ENCODE results near the gene MRM3.

DNA sequence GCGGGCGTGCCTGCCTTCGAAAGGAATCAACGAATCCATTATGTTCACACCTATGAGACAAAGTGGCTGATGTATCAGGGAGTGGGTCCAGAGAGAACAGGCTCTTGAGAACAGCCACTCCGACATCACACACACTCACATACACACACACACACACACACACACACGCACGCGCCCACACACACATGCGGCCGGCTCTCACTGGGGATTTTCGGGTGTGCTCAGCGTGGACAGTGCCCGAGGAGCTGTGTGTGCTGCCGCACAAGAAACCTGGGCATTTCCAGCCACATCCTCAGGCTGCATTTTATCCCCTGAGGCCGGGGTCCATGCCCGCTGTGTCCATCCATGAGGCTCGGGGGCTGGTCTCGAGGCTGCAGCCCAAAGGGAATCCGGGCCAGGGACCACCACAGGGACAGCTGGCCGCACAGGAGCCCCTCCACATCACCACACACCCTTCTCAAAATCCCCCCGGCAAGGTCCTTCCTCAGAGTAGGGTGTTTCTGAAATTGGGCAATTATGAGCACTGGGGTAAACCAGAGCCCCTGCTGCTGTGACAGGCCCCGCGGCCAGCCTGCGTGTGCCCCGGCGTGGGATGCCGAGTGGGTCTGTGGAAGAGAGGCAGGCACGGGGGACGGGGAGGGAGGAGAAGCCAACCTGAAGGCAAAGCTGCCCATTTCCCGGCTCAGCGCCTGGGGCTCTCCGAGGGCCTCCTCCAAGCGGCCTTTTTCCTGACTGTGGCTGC is 24.8 kb downstream of the MRM3 start:
- TF ChIP-seq POLR2A (IDR thresholded peaks at IDR 0.05; ENCODE audit: low read depth, low read length): no peak
- TF ChIP-seq, protein P1, sequence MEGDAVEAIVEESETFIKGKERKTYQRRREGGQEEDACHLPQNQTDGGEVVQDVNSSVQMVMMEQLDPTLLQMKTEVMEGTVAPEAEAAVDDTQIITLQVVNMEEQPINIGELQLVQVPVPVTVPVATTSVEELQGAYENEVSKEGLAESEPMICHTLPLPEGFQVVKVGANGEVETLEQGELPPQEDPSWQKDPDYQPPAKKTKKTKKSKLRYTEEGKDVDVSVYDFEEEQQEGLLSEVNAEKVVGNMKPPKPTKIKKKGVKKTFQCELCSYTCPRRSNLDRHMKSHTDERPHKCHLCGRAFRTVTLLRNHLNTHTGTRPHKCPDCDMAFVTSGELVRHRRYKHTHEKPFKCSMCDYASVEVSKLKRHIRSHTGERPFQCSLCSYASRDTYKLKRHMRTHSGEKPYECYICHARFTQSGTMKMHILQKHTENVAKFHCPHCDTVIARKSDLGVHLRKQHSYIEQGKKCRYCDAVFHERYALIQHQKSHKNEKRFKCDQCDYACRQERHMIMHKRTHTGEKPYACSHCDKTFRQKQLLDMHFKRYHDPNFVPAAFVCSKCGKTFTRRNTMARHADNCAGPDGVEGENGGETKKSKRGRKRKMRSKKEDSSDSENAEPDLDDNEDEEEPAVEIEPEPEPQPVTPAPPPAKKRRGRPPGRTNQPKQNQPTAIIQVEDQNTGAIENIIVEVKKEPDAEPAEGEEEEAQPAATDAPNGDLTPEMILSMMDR (conservative IDR thresholded peaks at IDR 0.05; ENCODE audit: low read depth, low read length): no peak
- no peak for TF ChIP-seq BHLHE40 (IDR thresholded peaks at IDR 0.05; ENCODE audit: low read depth, low read length)
- no peak for TF ChIP-seq MXI1 (IDR thresholded peaks at IDR 0.05; ENCODE audit: borderline replicate concordance, low read depth, low read length)
- TF ChIP-seq, protein P2, sequence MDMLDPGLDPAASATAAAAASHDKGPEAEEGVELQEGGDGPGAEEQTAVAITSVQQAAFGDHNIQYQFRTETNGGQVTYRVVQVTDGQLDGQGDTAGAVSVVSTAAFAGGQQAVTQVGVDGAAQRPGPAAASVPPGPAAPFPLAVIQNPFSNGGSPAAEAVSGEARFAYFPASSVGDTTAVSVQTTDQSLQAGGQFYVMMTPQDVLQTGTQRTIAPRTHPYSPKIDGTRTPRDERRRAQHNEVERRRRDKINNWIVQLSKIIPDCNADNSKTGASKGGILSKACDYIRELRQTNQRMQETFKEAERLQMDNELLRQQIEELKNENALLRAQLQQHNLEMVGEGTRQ (IDR thresholded peaks at IDR 0.05; ENCODE audit: low read depth, low read length): no peak
- no peak for TF ChIP-seq RAD21 (IDR thresholded peaks at IDR 0.05; ENCODE audit: low read length)

Measured in IMR-90 (cell line).